ENCODE data around the gene HLCS.

HLCS gene

GRCh38 chr21:36767096-36767495, 199.4 kb downstream of the HLCS start:
- TF ChIP-seq REPIN1 (tag by site-specific recombination; IDR thresholded peaks at IDR 0.05; ENCODE audit: low read depth) = no peak
- TF ChIP-seq ZNF629 (tag by site-specific recombination; IDR thresholded peaks at IDR 0.05) = no peak
- no peak for TF ChIP-seq ZNF747 (tag by site-specific recombination; IDR thresholded peaks at IDR 0.05)
- TF ChIP-seq ZNF157 (tag by site-specific recombination; IDR thresholded peaks at IDR 0.05) = no peak
- no peak for TF ChIP-seq ZBTB7A (tag by site-specific recombination; IDR thresholded peaks at IDR 0.05; ENCODE audit: low read depth)
- no peak for TF ChIP-seq ZNF335 (tag by site-specific recombination; conservative IDR thresholded peaks at IDR 0.05)
- no peak for TF ChIP-seq GLIS2 (tag by site-specific recombination; IDR thresholded peaks at IDR 0.05)
- no peak for TF ChIP-seq ZNF114 (tag by site-specific recombination; IDR thresholded peaks at IDR 0.05)
- no peak for TF ChIP-seq ZNF26 (tag by site-specific recombination; IDR thresholded peaks at IDR 0.05)
- TF ChIP-seq ZFHX2 (tag by site-specific recombination; conservative IDR thresholded peaks at IDR 0.05) = no peak
- no peak for TF ChIP-seq ZNF639 (tag by site-specific recombination; IDR thresholded peaks at IDR 0.05)
- TF ChIP-seq ZNF555 (tag by site-specific recombination; conservative IDR thresholded peaks at IDR 0.05) = no peak
- Histone ChIP-seq H3K9me3 (ENCODE audit: control insufficient read depth, insufficient read depth, low read depth, low read length) (no peaks in the 10 kb centered on the region), H3K27ac (ENCODE audit: extremely low read depth, low read depth, low read length) (no peak overlapping the region), H3K36me3 (ENCODE audit: control insufficient read depth in 2 of 2, insufficient read depth in 1 of 2, low read length in 2 of 2) (no peaks in the 10 kb centered on the region; a peak in 1 of 3 replicates), H3K4me3 (ENCODE audit: low read depth, low read length) (no peak overlapping the region), H3K4me1 (ENCODE audit: control insufficient read depth, insufficient read depth, low read length) (peaks cover 9% of the 10 kb centered on the region; the same call in 1 of the 2 replicates)
- ChIA-PET POLR2A (no interaction called here), CTCF (no interaction called here)

- CTCF ChIA-PET = interaction anchor here (0.6 kb wide), 1 partner anchor 13 kb away, joined by 4 read pairs; no protein-coding TSS in a partner anchor
- TF ChIP-seq ZNF626 (tag by site-specific recombination; IDR thresholded peaks at IDR 0.05) = no peak
- no peak for TF ChIP-seq OSR2 (tag by site-specific recombination; IDR thresholded peaks at IDR 0.05)
- TF ChIP-seq RBAK (tag by site-specific recombination; IDR thresholded peaks at IDR 0.05) = no peak
- no peak for TF ChIP-seq PATZ1 (tag by site-specific recombination; IDR thresholded peaks at IDR 0.05)
- no peak for TF ChIP-seq ZNF354C (tag by site-specific recombination; IDR thresholded peaks at IDR 0.05; ENCODE audit: borderline replicate concordance, low read depth)
- TF ChIP-seq ZEB2 (tag by site-specific recombination; IDR thresholded peaks at IDR 0.05) = no peak
- TF ChIP-seq ZNF549 (tag by site-specific recombination; IDR thresholded peaks at IDR 0.05) = no peak
- no peak for TF ChIP-seq ZNF292 (tag by site-specific recombination; IDR thresholded peaks at IDR 0.05; ENCODE audit: borderline replicate concordance, low read depth)
- TF ChIP-seq KLF16 (tag by site-specific recombination; IDR thresholded peaks at IDR 0.05) = no peak
- TF ChIP-seq ZNF394 (tag by site-specific recombination; IDR thresholded peaks at IDR 0.05; ENCODE audit: borderline replicate concordance) = no peak
- TF ChIP-seq PRDM1 (tag by site-specific recombination; IDR thresholded peaks at IDR 0.05) = no peak
- TF ChIP-seq WT1 (tag by site-specific recombination; IDR thresholded peaks at IDR 0.05) = no peak
- POLR2A ChIA-PET = no interaction called here
- H3K4me3 ChIP-seq (ENCODE audit: low read depth, low read length) = no peak overlapping the region
- no peak overlapping the region for H3K27ac ChIP-seq (ENCODE audit: extremely low read depth, low read depth, low read length)
- H3K4me1 ChIP-seq (ENCODE audit: control insufficient read depth, insufficient read depth, low read length) = peaks cover 9% of the 10 kb centered on the region; the same call in 1 of the 2 replicates
- no peaks in the 10 kb centered on the region; a peak in 1 of 3 replicates for H3K36me3 ChIP-seq (ENCODE audit: control insufficient read depth in 2 of 2, insufficient read depth in 1 of 2, low read length in 2 of 2)
- no peaks in the 10 kb centered on the region for H3K9me3 ChIP-seq (ENCODE audit: control insufficient read depth, insufficient read depth, low read depth, low read length)
These were observed 200.0 kb downstream of the HLCS start for GRCh38 chr21:36766511-36766910.
